Kidney (tissue), 14 donors: ENCODE results near the gene IGF1R. TPM values are rescaled to one million over a fixed set of nuclear protein-coding genes. Genes with fewer than 3 reads are reported as not detected.

Experiments
- DNase-seq, 5 donors: peaks; one replicate each; pipeline ENCODE4 v3.0.0-alpha.2; 2013 to 2020
- FAIRE-seq: peaks from 2 replicates; lab custom pipeline; 2012; peaks lifted over from hg19 to GRCh38; lab: Jason Lieb, UNC
- H3K27ac ChIP-seq, 2 donors: one replicate each; pipeline ENCODE4 v1.7.0; 2013; ENCODE audit warnings: low read depth in 2 of 2, low read length in 2 of 2, inconsistent platforms in 1 of 2
- H3K27me3 ChIP-seq: one replicate; pipeline ENCODE4 v1.7.1; 2013; ENCODE audit warnings: low read length, inconsistent platforms; ENCODE audit not compliant: control insufficient read depth, insufficient read depth
- H3K36me3 ChIP-seq, 3 donors: one replicate each; pipeline versions ENCODE4 v1.7.0 to v1.7.1; 2013; ENCODE audit warnings: low read length in 3 of 3, control low read depth in 1 of 3, inconsistent platforms in 1 of 3; ENCODE audit not compliant: insufficient read depth in 3 of 3, control insufficient read depth in 2 of 3
- H3K4me1 ChIP-seq, 3 donors: one replicate each; pipeline versions ENCODE4 v1.7.0 to v1.7.1; 2013; ENCODE audit warnings: low read length in 3 of 3, inconsistent platforms in 1 of 3, low read depth in 1 of 3; ENCODE audit not compliant: control insufficient read depth in 2 of 3, insufficient read depth in 2 of 3
- H3K4me3 ChIP-seq, 3 donors: one replicate each; pipeline versions ENCODE4 v1.7.0 to v1.8.1; 2013; ENCODE audit warnings: low read length in 3 of 3, control low read depth in 1 of 3, inconsistent platforms in 1 of 3
- H3K9ac ChIP-seq, 3 donors: one replicate each; pipeline versions ENCODE4 v1.7.0 to v1.7.1; 2013; ENCODE audit warnings: low read length in 3 of 3, control low read depth in 1 of 3, inconsistent platforms in 1 of 3
- H3K9me3 ChIP-seq, 3 donors: one replicate each; pipeline versions ENCODE4 v1.7.0 to v1.7.1; 2013; ENCODE audit warnings: low read length in 3 of 3, control low read depth in 1 of 3, inconsistent platforms in 1 of 3; ENCODE audit not compliant: control insufficient read depth in 2 of 3, insufficient read depth in 1 of 3
- CTCF ChIP-seq: IDR thresholded peaks from 3 replicates; pipeline ENCODE4 v1.5.1; 2012; ENCODE audit warnings: mild to moderate bottlenecking, moderate library complexity, borderline replicate concordance; ENCODE audit not compliant: insufficient read depth; ENCODE audit errors: extremely low read depth
- intact Hi-C: fragments of 100-400 bp; cut with DNase I; formaldehyde crosslinking; loops from one replicate; pipeline ENCODE4 v1.11.1; 2022
- polyA plus RNA-seq: library from polyadenylated mRNA; stranded (reverse); fragments of 350-450 nt; fragmentation: Illumina TruSeq; extraction: RNeasy Lipid Tissue Mini Kit (QIAGEN cat#74804); gene quantifications from one replicate; pipeline ENCODE4 v1.2.3, GENCODE V29; 2014; ENCODE audit warnings: low read depth, low replicate concordance; ENCODE audit not compliant: insufficient read depth
- total RNA-seq: library from RNA; stranded (reverse); fragmentation: NEBNext Ultra II Directional; extraction: Animal tissue kit (Norgen Biotek cat#: 25700); gene quantifications from one replicate; pipeline ENCODE4 v1.2.1, GENCODE V29; 2021
- donor health status: control.
- donor health status: control.
- donor health status: control.
- donor health status: control.
- donor health status: control.
- donor health status: DM: yes; HTN: yes; CAD: no.
- donor health status: Normal renal cell carcinoma (clear cell type).

Gene IGF1R
- total and polyA plus RNA-seq, 2 donors from 2014 or later = 6.5 to 73.2 TPM

GRCh38 chr15:98927022-98927421 is 278.7 kb downstream of the IGF1R start:
- Histone ChIP-seq H3K27ac (no peak overlapping the region), H3K36me3 (peaks cover 6 to 64% (median 16%) of the 10 kb centered on the region in 3 donors), H3K4me1 (peaks cover 2 to 12% (median 5%) of the 10 kb centered on the region in 3 donors), H3K9me3 (no peaks in the 10 kb centered on the region), H3K27me3 (no peaks in the 10 kb centered on the region), H3K9ac (no peak overlapping the region), H3K4me3 (no peak overlapping the region)
- intact Hi-C loops = no loop called here
- peak in 2 of 5 donors; percentile 24 to 50 for DNase-seq
- no peak for TF ChIP-seq CTCF
- no peak for FAIRE-seq

- H3K9me3 ChIP-seq = no peaks in the 10 kb centered on the region
- no peaks in the 10 kb centered on the region for H3K27me3 ChIP-seq
- H3K9ac ChIP-seq = no peak overlapping the region
- TF ChIP-seq CTCF = no peak
- intact Hi-C loops = no loop called here
- peaks cover 3 to 64% (median 17%) of the 10 kb centered on the region in 3 donors for H3K36me3 ChIP-seq
- no peak overlapping the region for H3K27ac ChIP-seq
- H3K4me3 ChIP-seq = no peak overlapping the region
- peaks cover 2 to 12% (median 5%) of the 10 kb centered on the region in 3 donors for H3K4me1 ChIP-seq
- FAIRE-seq (no peak), DNase-seq (no peak)
Measured at GRCh38 chr15:98927996-98928395, 279.7 kb downstream of the IGF1R start.

GRCh38 chr15:98930576-98930975 is 282.2 kb downstream of the IGF1R start:
- H3K9ac ChIP-seq = no peak overlapping the region
- no peak overlapping the region for H3K27ac ChIP-seq
- TF ChIP-seq CTCF = no peak
- peaks cover 0 to 3% (median 2%) of the 10 kb centered on the region in 3 donors for H3K4me1 ChIP-seq
- H3K4me3 ChIP-seq = no peak overlapping the region
- no peaks in the 10 kb centered on the region for H3K9me3 ChIP-seq
- H3K36me3 ChIP-seq = peaks cover 5 to 53% (median 22%) of the 10 kb centered on the region in 3 donors
- FAIRE-seq (no peak), DNase-seq (peak in 2 of 5 donors; percentile 19 to 70)
- no peaks in the 10 kb centered on the region for H3K27me3 ChIP-seq
- intact Hi-C loops = no loop called here

- Histone ChIP-seq H3K4me3 (no peak overlapping the region), H3K36me3 (peaks cover 5 to 57% (median 24%) of the 10 kb centered on the region in 3 donors), H3K27me3 (no peaks in the 10 kb centered on the region), H3K27ac (no peak overlapping the region), H3K4me1 (peaks cover 0 to 3% (median 2%) of the 10 kb centered on the region in 3 donors), H3K9me3 (no peaks in the 10 kb centered on the region), H3K9ac (no peak overlapping the region)
- FAIRE-seq = no peak
- intact Hi-C loops = no loop called here
- TF ChIP-seq CTCF = no peak
- DNase-seq = no peak
Measured at GRCh38 chr15:98931004-98931403, 282.7 kb downstream of the IGF1R start.
